GM19463 (cell line): ENCODE data around the gene PPDPF.
"Not testable (repeated sequence)": the region's sequence is repeated elsewhere in the genome, so short reads cannot be mapped to it uniquely, and the experiment has no call there.

Source experiments
- ATAC-seq: cut with Tn5 transposase; IDR thresholded peaks from one replicate; pipeline ENCODE4 v1.9.1; 2021; ENCODE audit warnings: mild to moderate bottlenecking, moderate library complexity; ENCODE audit not compliant: unreplicated experiment

Gene PPDPF

GRCh38 chr20:63561624-63562396, 41.2 kb downstream of the PPDPF start:
- no peak for ATAC-seq

GRCh38 chr20:63562461-63563224, 42.1 kb downstream of the PPDPF start:
- no peak for ATAC-seq

GRCh38 chr20:63563225-63563935, 42.8 kb downstream of the PPDPF start:
- ATAC-seq = no peak

GRCh38 chr20:63564036-63564810, 43.7 kb downstream of the PPDPF start:
- no peak for ATAC-seq

GRCh38 chr20:63565021-63565698, 44.6 kb downstream of the PPDPF start:
- ATAC-seq = no peak

GRCh38 chr20:63565699-63566335, 45.3 kb downstream of the PPDPF start:
- no peak for ATAC-seq

GRCh38 chr20:63566395-63567135, 46.0 kb downstream of the PPDPF start:
- no peak for ATAC-seq

GRCh38 chr20:63567136-63567385, 46.5 kb downstream of the PPDPF start:
- ATAC-seq = no peak

GRCh38 chr20:63567386-63568169, 47.0 kb downstream of the PPDPF start:
- ATAC-seq = peak; percentile 70

GRCh38 chr20:63568170-63568981, 47.8 kb downstream of the PPDPF start:
- no peak for ATAC-seq

GRCh38 chr20:63568986-63569949, 48.7 kb downstream of the PPDPF start:
- ATAC-seq = no peak

- no peak for ATAC-seq
Measured at GRCh38 chr20:63570281-63571086, 49.9 kb downstream of the PPDPF start.

- ATAC-seq = not testable (repeated sequence)
Measured at GRCh38 chr20:63571087-63571478, 50.5 kb downstream of the PPDPF start.
